NCI-H446 (cell line): ENCODE results near the gene ELOVL6.
"Not testable (repeated sequence)": the region's sequence is repeated elsewhere in the genome, so short reads cannot be mapped to it uniquely, and the experiment has no call there.

Experiments used
- DNase-seq, 2 experiments: peaks; one replicate each; lab custom pipeline; 2025; lab: John Stamatoyannopoulos, UW

ELOVL6 gene

DNA sequence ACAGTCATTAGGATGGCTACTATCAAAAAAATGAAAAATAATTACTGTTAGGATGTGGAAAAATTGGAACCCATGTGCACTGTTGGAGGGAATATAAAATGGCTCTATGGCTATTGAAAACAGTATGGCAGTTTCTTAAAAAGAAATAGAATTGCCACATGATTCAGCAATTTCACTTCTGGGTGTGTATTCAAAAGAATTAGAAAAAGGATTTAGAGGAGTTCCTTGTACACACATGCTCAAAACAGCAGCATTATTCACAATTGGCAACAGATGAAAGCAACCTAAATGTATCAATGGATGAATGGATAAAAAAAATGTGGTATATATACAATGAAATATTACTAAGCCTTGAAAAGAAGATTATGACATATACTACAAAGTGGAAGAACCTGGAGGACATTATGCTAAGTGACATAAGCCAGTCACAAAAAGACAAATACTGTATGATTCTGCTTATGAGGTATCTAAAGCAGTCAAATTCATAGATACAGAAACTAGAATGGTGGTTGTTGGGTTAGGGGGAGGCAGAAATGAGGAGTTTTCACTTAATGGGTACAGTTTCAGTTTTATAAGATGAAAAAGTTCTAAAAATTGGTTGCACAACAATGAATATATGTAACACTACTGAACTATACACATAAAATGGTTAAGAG lies 123.2 kb downstream of the ELOVL6 start:
- DNase-seq, result no peak

DNA sequence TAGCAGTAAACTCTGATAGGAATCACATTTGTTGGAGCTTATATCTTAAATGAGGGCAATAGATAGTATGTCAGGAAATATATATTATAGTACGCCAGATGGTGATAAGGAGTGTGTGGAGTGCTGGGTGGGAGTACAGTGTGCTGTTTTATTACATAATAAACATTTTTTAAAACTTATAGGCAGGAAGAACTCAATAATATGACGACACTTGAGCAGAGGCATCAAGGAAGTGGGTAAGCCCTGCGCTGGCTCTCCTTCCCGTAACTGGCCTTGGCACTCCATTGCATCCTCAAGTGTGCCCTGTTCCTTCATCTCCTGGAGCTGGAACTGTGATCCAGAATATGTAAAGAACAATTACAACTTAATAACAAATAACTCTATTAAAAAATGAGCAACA lies 123.8 kb downstream of the ELOVL6 start:
- DNase-seq, result no peak

DNA sequence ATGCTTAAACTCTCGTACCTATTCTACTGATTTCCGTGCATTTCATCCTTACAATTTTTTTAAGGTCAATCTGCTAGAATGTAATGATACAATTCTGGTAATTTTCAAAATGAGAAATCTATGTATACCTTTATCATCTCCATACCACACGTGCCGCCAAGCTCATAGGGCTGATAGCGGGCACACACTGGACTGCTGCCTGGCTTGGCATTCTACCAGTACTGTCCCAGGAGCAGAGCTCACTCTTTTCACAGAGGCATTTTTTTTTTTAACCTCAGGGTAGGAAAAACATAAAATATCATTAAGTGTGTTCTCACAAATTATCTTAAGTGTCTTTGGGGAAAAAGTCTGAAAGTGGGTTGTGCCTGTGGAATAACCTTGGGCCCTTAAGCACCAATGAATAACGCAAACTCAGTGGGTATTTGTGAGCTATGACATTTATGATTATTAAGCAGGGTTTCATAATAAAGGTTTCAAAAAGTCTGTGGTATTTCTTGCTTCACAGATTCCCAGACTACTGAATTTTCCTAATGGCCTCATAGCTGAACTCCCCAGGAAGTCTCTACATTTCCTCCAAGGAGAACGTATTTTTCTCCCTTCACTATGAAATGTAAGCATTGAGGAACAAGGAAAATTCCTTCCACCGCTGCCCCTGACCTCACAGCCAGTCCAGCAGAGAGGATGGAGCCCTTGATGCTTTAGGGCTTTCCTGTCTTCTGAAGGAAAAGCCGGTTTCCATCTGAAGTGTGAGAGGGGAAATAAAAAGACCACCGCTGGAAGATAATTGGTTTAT lies 125.2 kb downstream of the ELOVL6 start:
- peak in 1 of 2 experiments; percentile 7 for DNase-seq

DNA sequence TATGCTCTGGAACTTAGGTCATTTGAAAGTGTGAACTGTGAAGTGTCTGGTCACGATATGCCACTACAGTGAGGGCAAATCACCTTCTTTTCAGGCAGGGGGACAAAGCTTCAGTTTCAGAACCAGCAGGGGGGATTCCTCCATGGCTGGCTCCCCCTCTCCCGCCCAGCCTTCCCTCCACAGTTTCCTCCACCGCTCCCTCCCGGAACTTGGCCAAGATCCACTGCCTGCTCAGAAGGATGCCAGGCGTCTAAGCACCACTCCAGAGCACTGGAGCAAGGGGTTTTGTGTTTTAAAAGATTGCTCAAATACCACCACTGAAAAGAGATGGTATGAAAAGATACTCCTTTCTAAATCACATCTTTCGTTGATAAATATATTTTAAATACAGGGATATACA lies 126.9 kb downstream of the ELOVL6 start:
- peak in 1 of 2 experiments; percentile 48 for DNase-seq

DNA sequence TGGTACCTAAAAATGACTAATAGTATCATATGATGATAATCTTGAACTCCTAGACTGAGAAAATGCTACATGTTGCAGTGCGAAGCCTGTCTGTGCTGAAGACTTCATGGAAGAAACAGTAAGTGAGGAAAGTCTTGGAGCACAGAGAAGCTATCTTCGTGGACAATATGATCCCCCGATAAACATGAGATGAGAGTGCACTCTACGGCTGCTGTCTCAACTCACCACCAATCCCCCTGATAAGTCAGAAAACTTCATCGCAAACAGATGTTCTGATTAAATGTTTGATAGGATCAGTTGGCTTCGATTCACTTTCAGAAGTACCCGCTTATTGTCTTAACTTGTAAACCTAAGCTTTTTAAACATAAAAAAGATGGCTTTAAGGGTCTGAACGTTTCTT lies 130.2 kb downstream of the ELOVL6 start:
- no peak for DNase-seq

DNA sequence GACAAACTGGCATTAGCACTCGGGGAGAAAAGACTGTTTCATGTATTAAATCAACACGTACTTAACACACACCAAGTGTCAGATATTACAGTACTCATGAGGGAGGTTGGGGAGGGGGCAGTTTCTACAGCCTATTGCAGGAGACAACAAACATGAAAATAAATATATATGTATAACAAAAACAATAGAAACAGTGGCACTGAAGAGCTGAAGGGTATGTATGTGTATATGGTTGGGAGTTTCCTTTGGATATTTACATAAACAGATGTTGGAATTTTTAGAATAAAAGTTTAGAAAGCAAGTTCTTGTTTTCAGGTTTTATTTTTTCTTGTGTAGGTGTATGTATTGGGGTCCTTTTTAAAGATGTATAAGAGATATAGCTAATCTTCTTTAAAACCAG lies 133.5 kb downstream of the ELOVL6 start:
- DNase-seq, result no peak

DNA sequence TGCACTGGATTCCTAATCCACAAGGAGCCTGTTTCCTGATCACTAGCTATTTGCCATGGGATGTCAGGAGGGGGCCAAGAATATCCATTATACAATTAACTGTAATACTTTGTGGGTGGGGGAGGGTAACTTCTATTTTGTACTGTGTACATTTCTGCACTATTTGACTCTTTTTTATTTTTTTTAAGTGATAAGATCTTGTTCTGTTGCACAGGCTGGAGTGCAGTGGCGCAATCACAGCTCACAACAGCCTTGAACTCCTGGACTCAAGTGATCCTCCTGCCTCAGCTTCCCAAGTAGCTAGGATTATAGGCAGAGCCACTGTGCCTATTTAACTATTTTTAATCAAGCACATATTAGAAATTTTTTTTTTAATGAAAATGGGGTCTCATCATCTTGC lies 134.1 kb downstream of the ELOVL6 start:
- no peak for DNase-seq

DNA sequence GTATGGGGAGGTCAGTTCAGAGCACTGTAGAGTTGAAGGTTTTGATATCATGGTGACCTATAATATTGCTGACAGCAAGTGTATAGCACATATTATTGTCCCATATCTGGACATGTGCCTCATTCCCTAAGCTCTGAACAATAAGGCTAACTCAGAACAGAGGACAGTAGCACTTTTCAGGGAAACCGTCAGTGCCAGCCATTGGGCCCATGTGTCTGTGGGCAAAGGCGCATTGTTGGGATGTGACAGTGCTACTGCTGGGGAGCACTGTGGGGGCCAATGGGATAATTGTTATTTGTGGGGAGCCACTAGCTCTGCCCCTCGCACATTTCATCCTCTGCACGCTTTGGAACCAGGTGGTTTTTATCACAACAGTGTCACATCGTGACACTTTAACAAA lies 136.2 kb downstream of the ELOVL6 start:
- no peak for DNase-seq

DNA sequence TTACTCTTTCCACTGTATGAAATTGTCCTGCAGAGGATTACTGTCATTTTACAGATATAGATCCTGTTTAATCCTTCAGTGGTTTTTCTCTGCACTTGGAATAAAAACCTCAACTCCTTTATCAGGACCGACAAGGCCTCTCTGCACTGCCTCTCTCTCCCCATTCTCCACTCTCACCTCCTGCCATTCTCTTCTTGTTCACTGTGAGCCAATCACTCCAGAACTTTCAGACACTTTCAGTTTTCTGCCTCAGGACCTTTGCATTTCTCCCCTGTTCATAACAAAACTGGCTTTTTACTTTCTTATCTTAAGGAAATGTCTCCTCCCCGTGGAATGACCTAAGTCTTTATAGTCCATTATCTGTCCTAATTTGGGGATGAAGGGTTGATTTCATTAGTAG lies 137.3 kb downstream of the ELOVL6 start:
- DNase-seq, result no peak

DNA sequence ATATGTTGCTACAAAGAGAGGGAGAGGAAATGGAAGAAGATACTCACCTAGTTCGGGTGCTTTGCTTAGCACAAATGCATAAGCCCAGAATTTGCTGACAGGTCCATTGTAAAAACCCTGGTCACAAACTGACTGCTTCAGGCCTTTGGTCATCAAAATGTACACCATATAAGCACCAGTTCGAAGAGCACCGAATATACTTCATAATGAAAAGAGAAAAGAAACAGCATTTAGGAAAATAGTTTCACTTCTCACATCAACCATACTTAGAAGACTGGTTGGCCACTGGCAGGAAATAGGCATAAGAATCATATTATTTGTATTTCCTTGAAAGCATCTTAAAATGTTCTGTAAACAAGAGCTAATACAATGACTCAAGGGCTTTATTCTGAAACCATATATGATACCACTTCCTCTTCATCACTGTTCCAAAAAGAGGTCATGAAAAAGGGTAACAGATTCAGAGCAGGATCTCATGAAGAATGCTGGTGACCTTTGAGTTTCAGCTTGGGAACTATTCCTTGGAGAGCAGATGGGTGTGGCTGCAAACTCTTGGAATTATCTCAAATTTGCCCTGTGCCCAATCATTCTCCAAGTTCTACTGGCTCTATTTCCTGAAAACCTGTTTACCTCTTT lies 138.7 kb downstream of the ELOVL6 start:
- no peak for DNase-seq

DNA sequence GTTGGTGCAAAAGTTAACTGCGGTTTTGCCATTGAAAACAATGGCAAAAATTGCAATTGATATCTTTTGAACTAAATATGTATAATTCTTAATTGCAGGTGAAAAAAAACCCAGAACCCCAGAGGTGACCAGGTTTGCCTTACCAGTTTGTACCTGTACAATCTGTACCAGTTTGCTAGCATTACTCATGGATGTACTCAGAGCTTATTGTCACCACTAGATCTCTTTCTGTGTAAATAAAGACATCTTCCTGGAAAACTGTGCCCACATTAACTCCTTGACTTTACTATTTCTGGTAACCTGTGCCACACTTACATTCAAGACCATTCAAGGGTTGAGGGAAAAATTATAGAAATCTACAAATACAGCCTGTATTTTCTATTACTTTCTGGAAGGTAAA lies 139.7 kb downstream of the ELOVL6 start:
- no peak for DNase-seq

DNA sequence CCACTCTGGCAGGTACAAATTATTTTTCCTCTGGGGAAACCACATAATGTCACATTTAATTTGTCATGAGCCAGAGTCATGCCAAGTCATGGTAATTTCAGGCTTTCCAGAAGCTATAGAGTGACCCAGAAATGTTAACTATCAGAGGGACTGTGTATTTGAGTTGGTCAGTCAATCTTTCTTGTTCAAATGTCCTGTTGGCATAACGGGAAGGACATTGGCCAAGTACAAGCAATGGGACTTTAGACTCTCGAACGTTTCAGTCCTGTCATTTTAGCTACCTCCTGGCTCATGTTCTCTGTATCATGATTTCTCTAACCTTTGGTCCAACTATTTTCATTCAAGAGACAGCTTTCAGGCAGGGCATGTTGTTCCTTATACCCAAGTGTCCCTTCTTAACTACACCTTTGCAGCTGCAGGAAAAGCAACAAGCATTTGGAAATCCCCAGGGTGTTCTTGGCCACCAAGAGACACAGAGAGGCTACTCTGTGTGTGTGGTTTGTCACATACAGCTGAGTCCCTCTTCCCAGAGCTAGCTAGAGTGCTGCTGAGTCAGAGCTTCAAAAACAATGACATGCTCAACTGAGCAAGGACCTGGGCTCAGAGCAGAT lies 143.2 kb downstream of the ELOVL6 start:
- DNase-seq, result no peak

DNA sequence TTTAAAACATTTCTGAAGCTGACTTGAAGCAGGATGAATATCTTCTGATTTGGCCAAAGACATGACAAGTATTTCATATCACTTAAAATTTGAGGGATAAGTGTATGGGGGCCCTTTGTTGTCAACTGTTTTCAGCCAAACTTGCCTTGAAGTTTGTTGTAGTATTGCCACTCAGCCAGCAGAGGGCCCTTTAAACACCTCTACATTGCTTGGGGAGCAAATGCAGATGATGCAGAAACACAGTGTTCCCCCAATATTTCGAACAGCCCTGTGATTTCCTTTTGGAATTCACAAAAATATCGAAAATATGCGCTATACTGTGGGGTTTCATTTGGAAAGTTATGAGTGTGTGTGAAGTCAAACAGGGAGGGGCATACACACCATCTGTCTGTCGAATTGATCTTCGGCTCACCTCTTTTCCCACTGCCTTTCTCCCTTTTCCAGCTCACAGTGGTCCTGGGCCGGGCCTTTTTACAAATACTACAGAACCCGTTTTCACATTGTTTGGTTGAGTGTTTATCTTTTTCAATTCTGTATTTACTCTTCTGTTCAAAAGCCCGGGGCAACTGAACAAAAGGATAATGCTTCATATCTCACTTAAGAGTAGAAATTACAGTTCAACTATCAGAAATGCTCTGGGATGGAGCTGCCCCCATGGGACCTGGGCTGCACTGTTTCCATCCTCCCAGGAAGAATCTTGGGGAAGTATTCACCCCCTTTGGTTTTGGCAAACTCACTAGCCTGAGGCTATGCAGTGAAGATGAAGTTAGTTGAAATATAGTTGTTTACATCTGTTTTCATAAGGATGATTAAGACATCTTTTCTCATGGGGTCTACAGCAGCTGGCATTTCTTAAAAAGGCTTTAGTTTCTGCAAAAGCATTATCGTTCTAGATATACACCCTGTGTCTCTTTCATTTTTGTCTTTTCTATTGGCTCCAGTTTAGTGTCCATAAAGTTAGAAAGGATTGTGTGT lies 148.2 kb downstream of the ELOVL6 start:
- DNase-seq, result peak; percentile 5 to 26

DNA sequence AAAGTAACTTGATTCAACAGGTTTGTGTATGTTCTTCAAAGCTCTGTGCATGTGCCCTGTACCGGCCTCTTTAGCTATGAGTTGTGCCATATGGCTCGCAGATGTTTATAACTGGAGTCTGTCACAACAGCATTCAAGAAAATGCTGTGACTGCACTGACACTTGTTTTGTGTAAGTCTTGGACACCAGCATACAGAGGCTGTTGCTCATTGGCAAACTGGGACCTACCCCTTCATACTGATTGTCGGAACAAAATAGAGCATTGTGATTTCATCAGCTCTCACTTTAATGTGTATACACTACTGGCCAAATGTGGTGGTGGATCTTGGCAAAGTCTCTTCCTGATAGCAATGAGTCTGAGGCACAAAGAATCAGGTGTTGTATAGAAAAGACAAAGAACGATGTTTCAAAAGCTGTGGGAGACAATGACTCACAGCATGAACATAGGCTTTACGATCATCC lies 151.8 kb downstream of the ELOVL6 start:
- DNase-seq, result no peak

DNA sequence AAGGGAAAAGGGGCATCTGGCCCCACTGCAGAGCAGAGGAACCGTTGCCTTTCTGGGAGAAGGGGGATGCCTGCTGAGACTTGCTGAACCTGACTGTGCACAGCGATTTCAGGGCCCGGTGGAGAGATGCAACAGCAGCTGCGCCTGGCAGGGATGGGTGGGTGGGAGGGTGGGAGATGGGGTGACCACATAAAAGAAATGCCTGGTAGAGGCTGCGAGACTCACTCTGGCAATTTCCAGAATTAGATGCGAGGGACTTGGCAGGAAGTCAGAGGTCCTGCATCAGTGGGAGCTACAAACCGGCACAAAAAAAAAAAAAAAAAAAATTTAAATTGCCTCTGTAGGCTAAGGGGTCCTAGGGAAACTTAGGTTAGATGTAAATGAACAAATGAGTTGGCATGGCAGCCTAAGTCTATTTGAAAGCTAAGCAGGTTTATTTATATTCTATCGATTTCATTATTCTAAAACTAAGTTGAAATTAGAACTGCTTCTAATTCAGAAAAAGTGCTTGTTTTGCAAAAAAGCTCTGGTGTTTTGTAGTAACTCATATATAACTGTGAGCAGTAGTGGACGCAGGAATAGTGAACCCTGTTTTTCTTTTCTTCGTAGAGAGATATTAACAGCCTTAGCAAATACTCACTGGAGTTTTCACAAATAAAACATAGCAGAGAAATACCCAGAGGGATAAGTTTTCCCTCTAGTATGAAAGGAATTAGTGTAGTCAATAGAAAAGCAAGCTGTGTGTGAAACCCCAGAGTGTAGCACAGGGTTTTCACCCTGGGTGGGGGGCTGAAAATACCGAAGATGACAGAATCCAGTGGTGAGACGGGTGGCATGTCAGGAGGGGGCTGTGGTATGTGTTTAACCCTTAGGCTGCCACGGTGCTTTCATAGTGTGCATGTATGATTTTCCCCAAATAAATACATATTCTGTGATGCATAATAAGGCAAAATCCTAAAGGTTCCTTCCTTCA lies 155.6 kb downstream of the ELOVL6 start:
- no peak for DNase-seq

DNA sequence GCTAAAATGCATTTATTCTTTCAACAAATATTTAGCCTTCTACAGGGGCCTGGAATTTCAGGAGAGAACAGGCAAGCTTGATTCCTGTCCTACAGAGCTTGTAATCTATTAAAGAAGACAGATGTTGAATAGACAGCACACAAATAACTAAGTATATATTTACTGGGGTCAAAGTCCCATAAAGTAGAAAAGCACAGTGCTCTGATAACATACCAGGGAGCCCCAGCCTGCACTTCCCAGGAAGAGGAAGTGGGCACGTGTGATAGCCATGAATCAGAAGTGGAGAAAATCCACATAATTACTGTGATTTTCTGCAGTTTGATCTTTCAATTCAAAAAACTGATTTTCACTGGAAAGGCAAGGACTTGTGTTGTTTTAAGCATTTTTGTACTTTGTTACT lies 156.7 kb downstream of the ELOVL6 start:
- no peak for DNase-seq

DNA sequence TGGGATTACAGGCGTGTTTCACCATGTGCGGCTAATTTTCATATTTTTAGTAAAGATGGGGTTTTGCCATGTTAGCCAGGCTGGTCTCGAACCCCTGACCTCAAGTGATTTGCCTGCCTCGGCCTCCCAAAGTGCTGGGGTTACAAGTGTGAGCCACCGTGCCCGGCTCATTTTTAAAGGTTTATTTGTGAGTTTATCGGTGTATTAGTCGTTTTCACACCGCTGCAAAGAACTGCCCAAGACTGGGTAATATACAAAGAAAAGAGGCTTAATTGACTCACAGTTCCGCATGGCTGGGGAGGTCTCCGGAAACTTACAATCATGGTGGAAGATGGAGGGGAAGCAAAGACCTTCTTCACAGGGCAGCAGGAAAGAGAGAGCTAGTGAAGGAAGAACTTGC lies 159.3 kb downstream of the ELOVL6 start:
- DNase-seq, result not testable (repeated sequence)

DNA sequence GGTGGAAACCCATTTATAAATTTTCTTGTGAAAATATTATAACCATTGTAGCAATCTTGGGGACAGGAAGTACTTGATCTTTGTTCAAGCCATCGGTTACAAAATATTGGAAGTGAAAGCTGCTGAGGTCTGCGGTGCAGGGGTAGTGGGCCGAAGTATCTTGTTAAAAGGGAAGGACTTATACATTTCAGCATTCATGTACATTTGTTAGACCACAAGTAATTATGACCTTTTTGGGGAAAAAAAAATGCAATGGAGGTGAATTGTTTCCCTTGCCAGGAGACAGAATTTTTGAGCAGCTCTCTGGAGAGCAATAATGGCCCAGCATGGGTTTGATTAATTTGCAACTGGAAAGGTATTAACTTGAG lies 164.4 kb downstream of the ELOVL6 start:
- no peak for DNase-seq

DNA sequence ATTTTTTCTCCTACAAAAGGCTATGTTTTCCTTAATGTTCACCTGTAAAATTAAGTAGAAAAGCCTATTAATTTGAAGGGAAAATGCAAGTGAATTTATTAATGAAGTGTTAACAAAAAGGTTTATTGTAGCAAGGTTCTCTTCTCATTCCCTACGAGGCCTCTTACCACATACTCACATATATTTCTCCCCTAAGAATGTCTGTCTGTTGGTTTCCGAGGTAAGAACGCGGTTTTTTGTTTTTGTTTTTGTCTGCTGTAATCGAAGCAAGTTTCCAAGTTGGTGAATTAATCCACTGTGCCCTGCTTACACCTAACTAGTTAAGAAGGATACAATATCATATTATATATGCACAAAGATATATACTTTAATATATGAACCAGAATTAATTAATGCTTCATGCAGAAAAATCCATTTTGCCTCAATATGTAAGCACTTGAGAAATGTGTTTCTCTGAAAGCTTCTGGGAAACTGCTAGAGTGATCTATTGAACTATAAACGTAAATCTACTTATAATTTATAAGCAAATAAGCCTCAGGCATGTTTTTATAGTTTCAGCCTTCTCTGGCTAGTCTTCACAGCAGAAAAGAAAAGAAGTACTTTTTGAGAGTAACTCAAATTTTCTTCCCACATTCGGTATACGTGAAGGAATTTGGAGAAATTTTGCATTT lies 164.9 kb downstream of the ELOVL6 start:
- DNase-seq, result no peak

DNA sequence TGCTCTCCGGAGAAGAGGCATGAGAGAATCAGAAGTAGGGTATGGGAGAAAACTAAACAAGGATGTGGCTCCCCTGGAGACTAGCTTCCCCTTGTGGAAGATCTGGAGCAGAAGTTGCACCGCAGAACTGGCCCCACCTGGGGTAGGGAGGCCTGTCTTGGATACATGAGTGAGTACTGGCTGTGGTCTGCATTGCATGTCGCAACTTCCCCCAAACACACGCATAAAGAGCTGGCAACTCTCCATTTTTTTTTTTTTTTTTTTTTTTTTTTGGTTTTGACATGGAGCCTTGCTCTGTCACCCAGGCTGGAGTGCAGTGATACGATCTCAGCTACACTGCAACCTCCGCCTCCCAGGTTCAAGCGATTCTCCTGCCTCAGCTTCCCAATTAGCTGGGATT lies 165.8 kb downstream of the ELOVL6 start:
- DNase-seq, result no peak
